ENCODE measurements around the gene UBFD1.
"Not testable (repeated sequence)": the region's sequence is repeated elsewhere in the genome, so short reads cannot be mapped to it uniquely, and the experiment has no call there.

The UBFD1 gene

DNA sequence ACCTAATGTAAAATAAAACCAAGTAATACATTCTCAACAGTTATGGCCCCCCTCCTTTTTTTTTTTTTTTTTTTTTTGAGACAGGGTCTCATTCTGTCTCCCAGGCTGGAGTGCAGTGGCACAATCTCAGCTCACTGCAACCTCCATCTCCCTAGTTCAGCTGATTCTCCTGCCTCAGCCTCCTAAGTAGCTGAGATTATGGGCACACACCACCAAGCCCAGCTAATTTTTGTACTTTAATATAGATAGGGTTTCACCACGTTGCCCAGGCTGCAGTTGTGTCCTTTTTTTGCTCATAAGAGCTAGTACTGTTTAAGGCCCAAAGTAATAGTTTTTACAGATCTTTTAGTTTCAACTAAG, 18.6 kb upstream of the UBFD1 start:
- Mint-ChIP-seq H3K27me3 (no peaks in the 10 kb centered on the region), H3K27ac (peak overlapping the region; percentile 24), H3K4me3 (no peak overlapping the region), H3K9me3 (no peaks in the 10 kb centered on the region), H3K36me3 (peaks cover 14% of the 10 kb centered on the region), H3K4me1 (no peaks in the 10 kb centered on the region)
- CTCF ChIA-PET, result interaction anchor here (0.6 kb wide), 1 partner anchor 772 kb away, joined by 3 read pairs; no protein-coding TSS in a partner anchor
- no peak for DNase-seq

DNA sequence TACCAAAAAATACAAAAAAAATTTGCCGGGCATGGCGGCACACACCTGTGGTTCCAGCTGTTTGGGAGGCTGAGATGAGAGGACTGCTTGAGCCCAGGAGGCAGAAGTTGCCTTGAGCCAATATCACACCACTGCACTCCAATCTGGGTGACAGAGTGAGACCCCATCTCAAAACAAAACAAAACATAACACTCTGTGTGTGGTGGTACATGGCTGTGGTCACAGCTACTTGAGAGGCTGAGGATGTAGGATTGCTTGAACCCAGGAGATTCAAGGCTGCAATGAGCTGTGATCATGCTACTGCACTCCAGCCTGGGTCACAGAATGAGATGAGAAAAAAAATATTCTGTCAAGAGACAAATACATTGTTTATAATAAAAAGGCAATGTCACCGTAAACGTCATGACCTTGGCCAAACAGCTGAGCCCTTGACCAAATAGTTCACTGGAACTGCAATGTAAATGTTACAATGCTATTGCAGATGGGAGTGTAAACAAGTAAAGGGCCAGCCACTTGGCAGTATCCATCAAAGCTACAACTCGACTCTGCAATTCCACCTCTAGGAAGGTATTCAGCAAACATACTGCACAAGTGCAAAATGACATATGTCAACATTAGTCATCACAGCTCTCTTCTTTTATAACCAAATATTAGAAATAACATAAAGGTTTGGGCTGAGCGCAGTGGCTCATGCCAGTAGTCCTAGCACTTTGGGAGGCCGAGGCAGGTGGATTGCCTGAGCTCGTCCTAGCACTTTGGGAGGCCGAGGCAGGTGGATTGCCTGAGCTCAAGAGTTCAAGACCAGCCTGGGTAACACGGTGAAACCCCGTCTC, 17.3 kb upstream of the UBFD1 start:
- H3K4me3 Mint-ChIP-seq, result no peak overlapping the region
- CTCF ChIA-PET, result interaction anchor here (1.1 kb wide), 1 partner anchor 105 kb away, joined by 3 read pairs; no protein-coding TSS in a partner anchor
- H3K27me3 Mint-ChIP-seq, result no peaks in the 10 kb centered on the region
- H3K36me3 Mint-ChIP-seq, result peaks cover 15% of the 10 kb centered on the region
- no peak for DNase-seq
- no peaks in the 10 kb centered on the region for H3K4me1 Mint-ChIP-seq
- no peak overlapping the region for H3K27ac Mint-ChIP-seq
- H3K9me3 Mint-ChIP-seq, result no peaks in the 10 kb centered on the region

DNA sequence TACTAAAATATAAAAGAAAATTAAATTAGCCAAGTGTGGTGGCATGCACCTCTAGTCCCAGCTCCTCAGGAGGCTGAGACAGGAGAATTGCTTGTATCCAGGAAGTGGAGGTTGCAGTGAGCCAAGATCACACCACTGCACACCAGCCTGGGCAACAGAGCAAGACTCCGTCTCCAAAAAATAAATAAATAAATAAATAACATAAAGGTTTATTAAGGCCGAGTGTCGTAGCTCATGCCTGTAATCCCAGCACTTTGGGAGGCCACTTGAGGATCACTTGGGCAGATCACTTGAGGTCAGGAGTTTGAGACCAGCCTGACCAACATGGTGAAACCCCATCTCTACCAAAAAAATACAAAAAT, 16.7 kb upstream of the UBFD1 start:
- H3K4me1 Mint-ChIP-seq, DNase-seq, H3K9me3 Mint-ChIP-seq, H3K27me3 Mint-ChIP-seq, H3K4me3 Mint-ChIP-seq, H3K27ac Mint-ChIP-seq: not testable (repeated sequence)
- CTCF ChIA-PET, result interaction anchor here (1.1 kb wide), 1 partner anchor 105 kb away, joined by 3 read pairs; no protein-coding TSS in a partner anchor
- peaks cover 15% of the 10 kb centered on the region for H3K36me3 Mint-ChIP-seq

DNA sequence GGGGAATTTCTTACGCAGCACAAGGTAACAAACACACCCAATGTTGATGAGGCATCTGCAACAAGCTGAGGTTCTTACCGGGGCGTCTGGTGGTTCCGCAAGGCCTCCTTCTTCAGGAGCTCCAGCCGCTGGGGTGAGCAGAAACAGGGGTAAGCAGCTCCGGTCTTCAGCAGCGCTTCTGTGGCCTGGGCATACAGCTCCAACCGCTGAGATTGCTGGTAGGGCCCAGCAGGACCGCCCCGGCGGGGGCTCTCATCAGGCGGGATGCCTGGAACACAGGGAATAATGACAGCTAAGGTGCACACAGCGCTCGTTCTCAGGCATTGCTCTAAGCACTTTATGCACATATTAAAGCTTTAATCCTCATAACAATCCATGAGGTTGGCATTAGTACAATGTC, 13.1 kb upstream of the UBFD1 start:
- Mint-ChIP-seq H3K27ac (no peak overlapping the region), H3K4me1 (no peaks in the 10 kb centered on the region), H3K4me3 (no peak overlapping the region), H3K36me3 (peaks cover 25% of the 10 kb centered on the region), H3K9me3 (no peaks in the 10 kb centered on the region), H3K27me3 (no peaks in the 10 kb centered on the region)
- CTCF ChIA-PET, result interaction anchor here (0.9 to 1.1 kb wide), 2 partner anchors 13 to 361 kb away, joined by 4 read pairs; partner anchors contain the start of gene UBFD1
- DNase-seq, result no peak

DNA sequence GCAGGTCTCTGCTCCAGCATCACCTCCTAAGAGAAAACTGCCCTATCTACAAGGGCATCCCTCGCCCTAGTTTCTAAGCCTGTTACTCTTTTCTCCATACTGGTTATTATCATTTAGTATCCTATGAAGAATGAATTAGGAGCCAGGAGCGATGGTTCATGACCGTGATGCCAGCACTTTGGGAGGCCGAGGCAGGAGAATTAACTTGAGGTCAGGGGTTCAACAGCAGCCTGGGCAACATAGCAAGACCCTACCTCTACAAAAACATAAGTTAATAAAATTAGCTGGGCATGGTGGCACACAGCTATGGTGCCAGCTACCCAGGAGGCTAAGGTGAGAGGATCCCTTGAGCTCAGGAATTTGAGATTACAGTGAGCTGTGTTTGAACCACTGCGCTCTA, 7.6 kb upstream of the UBFD1 start:
- H3K9me3 Mint-ChIP-seq, result no peaks in the 10 kb centered on the region
- peaks cover 23% of the 10 kb centered on the region for H3K36me3 Mint-ChIP-seq
- no peak overlapping the region for H3K4me3 Mint-ChIP-seq
- H3K27me3 Mint-ChIP-seq, result no peaks in the 10 kb centered on the region
- no peak overlapping the region for H3K27ac Mint-ChIP-seq
- CTCF ChIA-PET, result no interaction called here
- peaks cover 4% of the 10 kb centered on the region for H3K4me1 Mint-ChIP-seq
- no peak for DNase-seq

DNA sequence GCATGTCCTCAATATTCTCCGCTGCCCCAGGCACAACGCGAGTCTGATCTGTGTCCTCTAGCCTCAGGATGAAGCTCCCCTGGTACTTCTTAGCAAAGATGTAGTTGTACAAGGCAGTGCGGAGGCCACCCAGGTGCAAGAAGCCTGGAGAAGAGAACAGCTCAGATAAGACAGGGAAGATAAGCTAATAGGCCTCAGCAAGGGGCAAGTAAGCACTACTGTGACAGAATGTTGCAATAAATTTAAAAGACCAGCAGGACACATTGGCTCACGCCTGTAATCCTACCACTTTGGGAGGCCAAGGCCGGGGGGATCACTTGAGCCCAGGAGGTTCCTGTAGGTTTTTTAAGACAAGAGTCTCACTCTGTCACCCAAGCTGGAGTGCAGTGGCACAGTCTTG, 5.4 kb upstream of the UBFD1 start:
- Mint-ChIP-seq H3K27me3 (no peaks in the 10 kb centered on the region), H3K27ac (no peak overlapping the region), H3K9me3 (no peaks in the 10 kb centered on the region), H3K36me3 (peaks cover 21% of the 10 kb centered on the region), H3K4me3 (no peak overlapping the region), H3K4me1 (peaks cover 18% of the 10 kb centered on the region)
- no peak for DNase-seq
- CTCF ChIA-PET, result no interaction called here

DNA sequence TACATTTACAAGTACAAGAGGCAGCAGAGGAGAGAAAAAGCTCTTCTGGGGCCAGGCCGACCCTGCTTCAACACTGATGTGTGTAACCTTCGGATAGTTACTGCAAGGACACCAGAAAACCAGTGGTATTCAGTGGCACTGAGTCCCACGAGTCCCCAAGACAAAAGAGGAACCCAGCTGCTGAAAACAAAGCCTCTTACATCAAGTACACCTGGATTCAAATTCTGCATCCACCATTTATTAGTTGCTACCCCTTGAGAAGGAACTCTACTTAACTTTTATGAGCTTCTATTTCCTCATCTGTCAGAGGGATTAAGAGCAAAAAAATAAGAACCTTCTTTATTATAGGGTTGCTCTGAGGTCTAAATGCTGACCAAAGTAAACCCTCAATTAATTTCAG, 3.0 kb upstream of the UBFD1 start:
- peaks cover 32% of the 10 kb centered on the region for H3K4me1 Mint-ChIP-seq
- H3K36me3 Mint-ChIP-seq, result peaks cover 16% of the 10 kb centered on the region
- no peaks in the 10 kb centered on the region for H3K27me3 Mint-ChIP-seq
- H3K4me3 Mint-ChIP-seq, result no peak overlapping the region
- H3K9me3 Mint-ChIP-seq, result no peaks in the 10 kb centered on the region
- DNase-seq, result no peak
- CTCF ChIA-PET, result no interaction called here
- H3K27ac Mint-ChIP-seq, result no peak overlapping the region

DNA sequence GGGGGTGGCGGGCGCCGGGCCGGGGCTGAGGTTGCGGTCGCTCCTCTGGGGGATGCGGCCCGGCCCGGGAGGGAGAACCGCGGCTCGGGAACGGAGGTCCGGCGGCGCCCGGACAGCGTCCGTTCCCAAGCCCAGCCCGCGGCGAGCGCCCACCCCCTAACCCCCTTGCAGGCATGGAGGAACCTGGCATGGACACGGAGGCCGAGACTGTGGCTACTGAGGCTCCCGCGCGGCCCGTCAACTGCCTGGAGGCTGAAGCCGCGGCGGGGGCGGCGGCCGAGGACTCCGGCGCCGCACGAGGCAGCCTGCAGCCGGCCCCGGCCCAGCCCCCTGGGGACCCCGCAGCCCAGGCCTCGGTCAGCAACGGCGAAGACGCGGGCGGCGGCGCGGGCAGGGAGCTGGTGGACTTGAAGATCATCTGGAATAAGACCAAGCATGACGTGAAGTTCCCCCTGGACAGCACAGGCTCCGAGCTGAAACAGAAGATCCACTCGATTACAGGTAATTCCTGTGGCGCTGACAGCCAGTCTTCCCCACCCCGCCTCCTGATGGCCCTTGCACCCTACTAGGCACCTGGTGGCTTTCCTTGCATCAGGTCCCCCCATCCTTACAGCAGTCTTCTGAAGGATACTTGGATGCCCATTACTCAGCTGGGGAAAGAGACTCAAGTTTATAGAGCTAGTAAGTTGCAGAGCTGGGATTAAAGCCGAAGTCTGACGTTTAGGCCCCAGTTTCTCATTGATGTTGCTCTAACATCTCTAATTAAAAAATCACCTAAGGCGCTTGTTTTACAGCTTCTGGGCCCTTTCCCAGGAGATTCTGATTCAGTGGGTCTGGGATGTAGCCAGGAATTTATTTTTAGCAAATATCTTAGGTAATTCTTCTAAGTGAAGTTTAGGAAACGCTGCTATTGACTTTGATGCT, 514 bp downstream of the UBFD1 start:
- Mint-ChIP-seq H3K4me1 (peaks cover 41% of the 10 kb centered on the region), H3K27ac (peak overlapping the region; percentile 92), H3K36me3 (peaks cover 21% of the 10 kb centered on the region), H3K4me3 (peak overlapping the region; percentile 94), H3K27me3 (no peaks in the 10 kb centered on the region), H3K9me3 (no peaks in the 10 kb centered on the region)
- DNase-seq, result no peak
- CTCF ChIA-PET, result interaction anchor here (0.7 to 1.6 kb wide), 7 partner anchors 13 to 138 kb away, joined by 3 to 9 read pairs (median 4); partner anchors contain the start of gene NDUFAB1

DNA sequence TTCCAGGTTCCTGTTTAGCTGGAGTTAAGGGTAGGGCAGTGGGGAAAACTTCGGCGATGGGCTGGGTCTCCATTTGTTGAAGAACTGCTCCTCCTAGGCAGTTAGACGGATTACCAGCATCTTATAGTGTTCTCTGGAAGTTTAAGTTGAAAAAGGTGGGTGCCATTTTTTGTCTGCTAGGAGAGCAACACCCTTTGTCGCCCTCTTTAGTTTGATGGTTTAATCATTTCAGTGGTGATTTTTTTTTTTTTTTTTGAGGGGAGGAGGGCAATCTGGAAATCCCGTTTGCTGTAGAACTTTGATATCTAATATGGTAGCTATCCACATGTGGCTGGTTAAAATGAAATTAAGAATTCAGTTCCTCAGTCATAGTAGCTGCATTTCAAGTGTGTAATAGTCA, 4.1 kb downstream of the UBFD1 start:
- Mint-ChIP-seq H3K9me3 (no peaks in the 10 kb centered on the region), H3K27me3 (no peaks in the 10 kb centered on the region), H3K4me3 (no peak overlapping the region), H3K36me3 (peaks cover 41% of the 10 kb centered on the region), H3K27ac (no peak overlapping the region), H3K4me1 (peaks cover 28% of the 10 kb centered on the region)
- no peak for DNase-seq
- CTCF ChIA-PET, result interaction anchor here (0.6 to 0.7 kb wide), 2 partner anchors 112 to 378 kb away, joined by 3 read pairs; no protein-coding TSS in a partner anchor

DNA sequence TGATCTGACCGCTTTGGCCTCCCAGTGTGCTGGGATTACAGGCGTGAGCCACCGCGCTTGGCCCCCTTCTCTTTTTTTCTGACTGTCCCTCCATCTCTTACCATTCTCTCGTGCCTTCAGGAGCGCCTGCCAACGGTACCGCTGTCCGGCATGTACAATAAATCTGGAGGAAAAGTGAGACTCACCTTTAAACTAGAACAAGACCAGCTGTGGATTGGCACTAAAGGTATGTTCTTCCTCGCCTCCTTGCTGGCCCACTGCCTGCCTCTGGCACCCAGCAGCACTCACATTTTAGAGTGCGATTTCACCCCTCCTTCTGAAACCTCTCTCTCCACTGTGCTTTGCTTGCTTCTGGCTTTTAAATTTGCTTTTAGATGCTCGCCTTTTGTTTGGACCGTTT, 5.0 kb downstream of the UBFD1 start:
- H3K27me3 Mint-ChIP-seq, result no peaks in the 10 kb centered on the region
- H3K36me3 Mint-ChIP-seq, result peaks cover 43% of the 10 kb centered on the region
- H3K4me1 Mint-ChIP-seq, result peaks cover 23% of the 10 kb centered on the region
- no peak overlapping the region for H3K4me3 Mint-ChIP-seq
- no peak for DNase-seq
- H3K9me3 Mint-ChIP-seq, result no peaks in the 10 kb centered on the region
- H3K27ac Mint-ChIP-seq, result no peak overlapping the region
- CTCF ChIA-PET, result no interaction called here

DNA sequence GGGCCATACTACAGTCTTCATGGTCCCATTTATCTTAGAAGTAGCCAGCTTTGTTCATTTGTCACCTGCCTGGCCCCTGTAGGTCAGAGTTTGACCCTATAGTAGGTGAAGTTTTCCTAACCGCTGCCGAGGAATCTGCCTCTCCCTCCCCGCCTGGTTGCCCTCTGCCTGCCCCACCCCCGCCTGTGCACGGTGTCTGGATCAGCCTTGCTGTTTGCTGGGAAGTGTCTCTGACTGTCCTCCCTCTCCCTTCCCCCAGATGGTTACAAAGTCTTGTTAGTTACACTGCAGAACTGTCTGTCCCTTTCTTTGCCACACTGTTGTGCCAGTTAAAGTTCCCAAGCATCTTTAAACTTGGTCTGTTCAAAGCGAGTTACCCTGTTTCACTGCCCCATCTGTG, 5.7 kb downstream of the UBFD1 start:
- Mint-ChIP-seq H3K4me3 (no peak overlapping the region), H3K4me1 (peaks cover 23% of the 10 kb centered on the region), H3K27me3 (no peaks in the 10 kb centered on the region), H3K36me3 (peaks cover 46% of the 10 kb centered on the region), H3K27ac (no peak overlapping the region), H3K9me3 (no peaks in the 10 kb centered on the region)
- DNase-seq, result no peak
- CTCF ChIA-PET, result no interaction called here

DNA sequence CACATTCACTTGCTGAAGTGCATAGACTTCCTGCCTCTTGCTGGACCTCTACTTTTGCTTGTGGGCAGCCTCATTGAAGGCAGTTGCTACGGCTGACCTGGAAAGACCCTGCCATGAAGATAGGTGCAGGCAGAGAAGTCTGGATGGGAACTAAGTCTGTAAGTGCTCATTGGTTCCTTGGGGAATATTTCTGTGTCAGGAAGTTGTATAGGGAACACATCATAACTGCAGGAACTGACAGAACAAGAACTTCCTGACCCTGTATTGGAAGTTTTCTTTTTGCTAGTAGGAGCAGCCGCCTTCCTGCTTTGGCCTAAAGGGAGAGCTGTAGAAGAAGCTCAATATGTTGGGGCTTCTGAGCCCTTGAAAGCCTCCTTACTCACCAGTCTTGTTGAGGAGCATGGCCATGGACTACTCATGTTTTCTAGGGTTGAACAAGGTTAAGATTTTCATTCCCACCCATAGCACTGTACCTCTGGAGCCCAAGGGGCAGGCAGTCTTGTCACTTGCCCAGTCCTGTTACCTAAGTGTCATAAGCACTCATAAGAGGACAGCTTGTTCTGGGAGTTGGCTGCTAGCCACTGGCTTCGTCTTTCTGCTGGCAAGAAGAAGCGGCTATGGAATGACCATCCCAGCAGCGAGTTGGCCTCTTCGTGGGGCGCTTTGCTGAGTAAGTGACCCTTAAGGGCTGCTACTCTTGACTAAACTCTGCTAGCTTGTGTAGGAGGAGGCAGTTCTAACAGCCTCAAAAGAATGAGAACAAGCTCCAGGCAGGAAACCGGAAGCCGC, 7.2 kb downstream of the UBFD1 start:
- Mint-ChIP-seq H3K4me1 (peaks cover 7% of the 10 kb centered on the region), H3K4me3 (no peak overlapping the region), H3K27me3 (no peaks in the 10 kb centered on the region), H3K9me3 (no peaks in the 10 kb centered on the region), H3K27ac (no peak overlapping the region), H3K36me3 (peaks cover 47% of the 10 kb centered on the region)
- CTCF ChIA-PET, result no interaction called here
- DNase-seq, result no peak

DNA sequence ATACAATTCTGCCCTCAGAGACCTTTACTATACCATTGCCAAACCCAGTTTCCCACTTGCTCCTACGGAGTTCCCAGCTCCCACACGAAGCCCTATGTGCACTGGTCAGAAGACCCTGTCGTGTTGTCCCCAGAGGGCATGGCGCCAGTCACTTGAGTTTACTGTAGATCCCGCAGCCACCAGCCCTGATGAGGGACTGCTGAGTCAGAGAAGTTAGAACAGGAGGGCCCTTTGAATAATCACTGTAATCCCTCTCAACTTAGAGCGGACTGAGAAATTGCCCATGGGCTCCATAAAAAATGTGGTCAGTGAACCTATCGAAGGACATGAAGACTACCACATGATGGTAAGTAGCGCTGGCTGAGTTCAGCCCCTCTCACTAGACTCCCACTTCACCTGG, 9.2 kb downstream of the UBFD1 start:
- Mint-ChIP-seq H3K4me3 (no peak overlapping the region), H3K27me3 (no peaks in the 10 kb centered on the region), H3K36me3 (peaks cover 46% of the 10 kb centered on the region), H3K4me1 (no peaks in the 10 kb centered on the region), H3K9me3 (no peaks in the 10 kb centered on the region), H3K27ac (no peak overlapping the region)
- DNase-seq, result no peak
- CTCF ChIA-PET, result no interaction called here

DNA sequence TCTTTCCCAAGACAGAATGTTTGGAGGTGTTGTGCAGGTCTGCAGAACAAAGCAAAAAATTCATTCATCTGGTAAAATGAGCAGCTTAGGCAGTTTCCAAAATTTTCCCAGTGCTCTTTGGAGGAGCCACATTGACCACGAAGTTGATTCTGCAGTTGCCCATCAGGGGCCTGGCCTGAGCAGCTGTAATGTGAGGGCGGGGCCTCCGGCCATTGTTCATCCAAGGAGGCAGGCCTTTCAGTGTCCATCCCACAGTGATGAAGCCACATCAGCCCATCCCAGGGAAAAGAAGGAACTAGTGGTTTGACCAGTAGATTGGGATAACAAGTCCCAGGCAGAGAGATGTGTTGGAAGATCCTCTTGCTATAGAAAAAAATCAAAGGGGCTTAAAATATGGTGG, 10.1 kb downstream of the UBFD1 start:
- Mint-ChIP-seq H3K9me3 (no peaks in the 10 kb centered on the region), H3K27me3 (no peaks in the 10 kb centered on the region), H3K36me3 (peaks cover 47% of the 10 kb centered on the region), H3K4me1 (no peaks in the 10 kb centered on the region), H3K27ac (no peak overlapping the region), H3K4me3 (no peak overlapping the region)
- CTCF ChIA-PET, result no interaction called here
- DNase-seq, result no peak
